ENCODE measurements around the gene RCOR1. TPM values are rescaled to one million over a fixed set of nuclear protein-coding genes. Genes with fewer than 3 reads are reported as not detected.

The RCOR1 gene
- total RNA-seq, 2 donors from 2014 or later = 8.4 to 8.7 TPM

DNA sequence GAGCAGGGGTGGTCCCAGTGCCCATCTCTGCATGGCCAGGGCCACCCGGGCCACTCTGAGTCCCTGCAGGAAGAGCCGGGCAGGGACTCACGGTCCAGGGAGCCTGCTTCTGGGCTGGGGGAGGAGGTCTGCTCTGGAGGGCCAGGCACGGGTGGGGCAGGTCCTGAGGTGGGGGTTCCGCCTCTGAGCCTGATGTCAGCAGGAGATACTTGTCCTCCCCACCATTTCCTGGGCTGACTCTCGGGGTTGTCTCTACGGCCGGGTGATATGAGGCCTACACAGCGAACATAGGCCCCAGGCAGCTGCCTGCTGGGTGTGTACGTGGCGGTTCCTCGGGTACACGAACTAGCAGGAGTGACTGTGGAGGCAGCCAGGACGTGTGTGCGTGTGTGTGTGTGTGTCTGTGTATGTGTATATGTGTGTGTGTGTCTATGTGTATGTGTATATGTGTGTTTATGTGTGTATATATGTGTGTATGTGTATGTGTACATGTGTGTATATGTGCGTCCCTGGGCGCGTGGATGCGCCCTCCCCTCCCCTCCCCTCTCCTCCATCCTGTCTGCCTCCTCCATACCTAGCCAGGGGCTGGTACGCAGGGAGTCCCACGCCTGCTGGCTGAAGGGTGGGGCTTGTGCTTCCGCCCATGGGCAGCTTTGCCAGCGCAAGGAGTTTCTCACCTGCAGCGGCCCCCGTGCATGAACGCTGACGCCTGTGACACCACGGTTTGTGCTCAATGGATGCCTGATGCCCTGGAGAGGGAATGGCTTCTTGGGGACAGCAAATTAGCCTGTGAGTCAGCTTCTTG is 154.4 kb downstream of the RCOR1 start:
- TF ChIP-seq, protein P1, sequence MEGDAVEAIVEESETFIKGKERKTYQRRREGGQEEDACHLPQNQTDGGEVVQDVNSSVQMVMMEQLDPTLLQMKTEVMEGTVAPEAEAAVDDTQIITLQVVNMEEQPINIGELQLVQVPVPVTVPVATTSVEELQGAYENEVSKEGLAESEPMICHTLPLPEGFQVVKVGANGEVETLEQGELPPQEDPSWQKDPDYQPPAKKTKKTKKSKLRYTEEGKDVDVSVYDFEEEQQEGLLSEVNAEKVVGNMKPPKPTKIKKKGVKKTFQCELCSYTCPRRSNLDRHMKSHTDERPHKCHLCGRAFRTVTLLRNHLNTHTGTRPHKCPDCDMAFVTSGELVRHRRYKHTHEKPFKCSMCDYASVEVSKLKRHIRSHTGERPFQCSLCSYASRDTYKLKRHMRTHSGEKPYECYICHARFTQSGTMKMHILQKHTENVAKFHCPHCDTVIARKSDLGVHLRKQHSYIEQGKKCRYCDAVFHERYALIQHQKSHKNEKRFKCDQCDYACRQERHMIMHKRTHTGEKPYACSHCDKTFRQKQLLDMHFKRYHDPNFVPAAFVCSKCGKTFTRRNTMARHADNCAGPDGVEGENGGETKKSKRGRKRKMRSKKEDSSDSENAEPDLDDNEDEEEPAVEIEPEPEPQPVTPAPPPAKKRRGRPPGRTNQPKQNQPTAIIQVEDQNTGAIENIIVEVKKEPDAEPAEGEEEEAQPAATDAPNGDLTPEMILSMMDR (IDR thresholded peaks at IDR 0.05) = no peak
- Histone ChIP-seq H3K27me3 (no peaks in the 10 kb centered on the region), H3K9me3 (peaks cover 0 to 3% of the 10 kb centered on the region in 2 donors), H3K4me1 (no peaks in the 10 kb centered on the region), H3K4me3 (no peak overlapping the region), H3K27ac (no peak overlapping the region), H3K36me3 (no peaks in the 10 kb centered on the region)
- no peak for DNase-seq (ENCODE audit: low spot score)

DNA sequence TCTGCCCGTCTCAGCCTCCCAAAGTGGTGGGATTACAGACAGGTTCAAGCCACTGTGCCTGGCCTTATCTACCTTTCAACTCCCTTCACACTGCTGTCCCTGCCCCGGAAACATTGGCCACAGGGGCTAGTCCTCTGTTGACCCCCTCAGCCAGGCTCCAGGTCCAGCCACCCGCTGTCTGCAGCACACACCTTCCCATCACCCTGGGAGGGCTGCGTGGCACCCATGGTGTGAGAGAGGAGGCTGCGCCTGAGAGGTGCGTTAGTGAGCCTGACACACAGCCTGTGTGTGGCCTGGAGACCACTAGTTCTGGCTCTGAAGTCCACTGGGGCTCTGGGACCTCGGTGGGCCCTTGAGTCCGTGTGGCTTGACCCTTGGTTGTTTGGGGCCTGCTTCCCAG is 156.4 kb downstream of the RCOR1 start:
- H3K9me3 ChIP-seq = no peaks in the 10 kb centered on the region
- H3K36me3 ChIP-seq = no peaks in the 10 kb centered on the region
- H3K27me3 ChIP-seq = no peaks in the 10 kb centered on the region
- TF ChIP-seq, protein P1 (IDR thresholded peaks at IDR 0.05) = no peak
- DNase-seq (ENCODE audit: low spot score) = no peak
- no peak overlapping the region for H3K4me3 ChIP-seq
- H3K27ac ChIP-seq = no peak overlapping the region
- no peaks in the 10 kb centered on the region for H3K4me1 ChIP-seq

DNA sequence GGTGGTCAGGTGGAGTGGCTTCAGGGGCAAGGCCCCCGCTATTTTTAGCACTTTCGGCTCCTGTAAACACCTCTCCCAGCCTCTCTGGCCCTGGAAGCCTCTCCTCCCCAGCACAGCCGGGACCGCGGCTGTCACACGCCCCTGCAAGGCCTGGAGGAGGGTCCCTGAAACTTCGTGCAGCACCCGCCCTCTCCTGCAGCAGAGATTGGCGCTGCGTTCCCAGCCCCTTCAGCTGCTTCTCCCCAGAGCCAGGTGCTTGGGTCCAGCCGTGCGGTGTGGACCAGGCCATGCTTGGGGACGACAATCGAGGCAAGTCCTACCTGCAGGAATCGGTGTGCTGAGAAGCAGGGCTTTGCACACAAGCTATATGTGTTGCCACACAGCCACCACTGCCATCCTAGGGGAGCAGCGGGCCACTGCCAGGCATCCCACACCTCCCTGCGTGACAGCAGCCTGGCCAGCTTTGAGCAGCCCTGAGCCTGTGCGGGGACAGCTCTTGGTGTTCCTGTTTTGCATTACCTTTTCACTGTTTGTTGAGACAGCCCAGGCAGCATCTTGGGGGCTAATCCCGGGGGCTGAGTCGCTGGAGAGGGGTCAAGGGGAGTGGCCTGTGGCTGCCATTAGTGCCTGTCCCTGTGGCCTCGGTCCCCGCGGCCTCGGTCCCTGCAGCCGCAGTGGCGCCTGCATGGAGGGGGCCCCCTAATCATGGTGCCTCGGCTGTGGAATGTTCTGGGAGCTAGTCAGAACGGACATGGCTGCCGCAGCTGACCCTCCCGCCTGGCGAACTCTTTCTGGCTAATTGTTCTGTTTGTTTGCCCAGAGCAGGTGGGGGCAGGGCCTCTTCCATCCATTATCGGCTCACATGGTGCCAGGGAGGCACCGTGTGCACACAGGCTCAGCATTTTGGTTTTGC is 157.2 kb downstream of the RCOR1 start:
- DNase-seq (ENCODE audit: low spot score) = no peak
- no peaks in the 10 kb centered on the region for H3K9me3 ChIP-seq
- H3K4me3 ChIP-seq = no peak overlapping the region
- H3K36me3 ChIP-seq = no peaks in the 10 kb centered on the region
- H3K27me3 ChIP-seq = no peaks in the 10 kb centered on the region
- no peaks in the 10 kb centered on the region for H3K4me1 ChIP-seq
- TF ChIP-seq, protein P1 (IDR thresholded peaks at IDR 0.05) = no peak
- H3K27ac ChIP-seq = no peak overlapping the region

DNA sequence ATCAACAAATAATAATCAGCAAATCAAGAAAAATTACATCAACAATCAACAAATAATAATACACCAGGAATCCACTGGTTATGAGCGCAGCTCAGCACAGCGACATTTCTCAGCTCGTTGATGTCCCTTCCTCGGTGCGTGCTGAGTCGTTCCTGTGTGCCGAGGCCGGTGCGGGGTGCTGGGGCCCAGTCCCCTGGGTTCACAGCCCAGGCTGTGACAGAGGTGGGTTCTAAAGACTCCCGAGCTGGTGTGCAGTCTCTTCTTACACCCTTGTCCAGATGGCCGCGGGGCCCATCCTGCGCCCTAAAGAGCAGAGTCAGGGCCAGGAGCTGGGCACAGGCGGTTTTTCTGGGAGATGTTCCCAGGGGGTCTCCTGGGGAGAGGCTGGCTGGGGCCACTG is 157.9 kb downstream of the RCOR1 start:
- H3K27me3 ChIP-seq = no peaks in the 10 kb centered on the region
- no peak for DNase-seq (ENCODE audit: low spot score)
- TF ChIP-seq, protein P1 (IDR thresholded peaks at IDR 0.05) = no peak
- H3K9me3 ChIP-seq = no peaks in the 10 kb centered on the region
- no peaks in the 10 kb centered on the region for H3K36me3 ChIP-seq
- H3K4me1 ChIP-seq = no peaks in the 10 kb centered on the region
- H3K4me3 ChIP-seq = no peak overlapping the region
- no peak overlapping the region for H3K27ac ChIP-seq

DNA sequence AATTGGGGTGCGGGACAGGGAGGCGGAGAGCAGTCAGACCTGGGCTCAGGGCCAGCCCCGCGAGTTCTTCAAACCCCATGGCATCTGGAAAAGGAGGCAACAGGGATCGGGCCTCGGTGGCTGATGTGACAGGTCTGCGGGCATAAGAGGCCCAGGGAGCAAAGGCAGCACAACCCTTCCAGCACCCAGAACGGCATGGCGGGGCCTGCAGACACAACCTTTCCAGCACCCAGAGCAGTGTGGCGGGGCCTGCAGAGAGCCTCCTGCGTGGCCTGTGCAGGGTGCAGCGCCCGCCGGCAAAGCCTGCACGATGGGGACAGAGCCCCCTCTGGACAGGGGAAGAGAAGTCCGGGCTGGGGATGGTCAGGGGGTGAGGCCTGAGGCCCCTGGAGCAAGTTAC is 158.6 kb downstream of the RCOR1 start:
- Histone ChIP-seq H3K4me3 (no peak overlapping the region), H3K27ac (no peak overlapping the region), H3K9me3 (no peaks in the 10 kb centered on the region), H3K36me3 (no peaks in the 10 kb centered on the region), H3K27me3 (no peaks in the 10 kb centered on the region), H3K4me1 (no peaks in the 10 kb centered on the region)
- no peak for DNase-seq (ENCODE audit: low spot score)
- TF ChIP-seq, protein P1 (IDR thresholded peaks at IDR 0.05) = no peak

Data from right atrium auricular region (tissue), 2 donors.